Jurkat, Clone E6-1 (cell line): ENCODE measurements around the gene PACRG.

Experiments used
- DNase-seq: peaks from one replicate; pipeline ENCODE4 v3.0.0-alpha.2; 2011; ENCODE audit warnings: low read depth, low spot score
- H3K4me3 ChIP-seq: 2 replicates; pipeline ENCODE4 v1.5.1; 2011; ENCODE audit warnings: mild to moderate bottlenecking, low read length, control low read depth, moderate library complexity

PACRG gene

GRCh38 chr6:162753775-162754174, 26.0 kb downstream of the PACRG start:
- DNase-seq = no peak
- no peak overlapping the region for H3K4me3 ChIP-seq

- H3K4me3 ChIP-seq = no peak overlapping the region
- no peak for DNase-seq
Observed at GRCh38 chr6:162770136-162770535, 42.4 kb downstream of the PACRG start.

- no peak overlapping the region for H3K4me3 ChIP-seq
- no peak for DNase-seq
Observed at GRCh38 chr6:162770955-162771354, 43.2 kb downstream of the PACRG start.

GRCh38 chr6:162772466-162772865, 44.7 kb downstream of the PACRG start:
- no peak for DNase-seq
- no peak overlapping the region for H3K4me3 ChIP-seq

GRCh38 chr6:162773996-162774395, 46.2 kb downstream of the PACRG start:
- no peak for DNase-seq
- no peak overlapping the region for H3K4me3 ChIP-seq

- no peak for DNase-seq
- no peak overlapping the region for H3K4me3 ChIP-seq
Observed at GRCh38 chr6:162777091-162777490, 49.3 kb downstream of the PACRG start.

GRCh38 chr6:162778603-162779002, 50.8 kb downstream of the PACRG start:
- no peak for DNase-seq
- no peak overlapping the region for H3K4me3 ChIP-seq

- H3K4me3 ChIP-seq = no peak overlapping the region
- no peak for DNase-seq
Observed at GRCh38 chr6:162785632-162786242, 58.0 kb downstream of the PACRG start.

GRCh38 chr6:162798546-162799266, 70.9 kb downstream of the PACRG start:
- no peak for DNase-seq
- no peak overlapping the region for H3K4me3 ChIP-seq

- DNase-seq = no peak
- H3K4me3 ChIP-seq = no peak overlapping the region
Observed at GRCh38 chr6:162814426-162814973, 86.7 kb downstream of the PACRG start.

GRCh38 chr6:162817196-162817595, 89.4 kb downstream of the PACRG start:
- no peak for DNase-seq
- H3K4me3 ChIP-seq = no peak overlapping the region

GRCh38 chr6:162819284-162819683, 91.5 kb downstream of the PACRG start:
- H3K4me3 ChIP-seq = no peak overlapping the region
- DNase-seq = no peak

- H3K4me3 ChIP-seq = no peak overlapping the region
- DNase-seq = no peak
Observed at GRCh38 chr6:162821102-162821501, 93.3 kb downstream of the PACRG start.

GRCh38 chr6:162825597-162825996, 97.8 kb downstream of the PACRG start:
- H3K4me3 ChIP-seq = no peak overlapping the region
- no peak for DNase-seq

GRCh38 chr6:162829013-162829742, 101.4 kb downstream of the PACRG start:
- no peak for DNase-seq

GRCh38 chr6:162833776-162834175, 106.0 kb downstream of the PACRG start:
- DNase-seq = no peak

More at GRCh38 chr6:162829013-162829742, 101.4 kb downstream of the PACRG start:
- no peak overlapping the region for H3K4me3 ChIP-seq

GRCh38 chr6:162845972-162846371, 118.2 kb downstream of the PACRG start:
- H3K4me3 ChIP-seq = no peak overlapping the region
- no peak for DNase-seq

More at GRCh38 chr6:162833776-162834175, 106.0 kb downstream of the PACRG start:
- H3K4me3 ChIP-seq = no peak overlapping the region

GRCh38 chr6:162846723-162847122, 118.9 kb downstream of the PACRG start:
- H3K4me3 ChIP-seq = no peak overlapping the region
- DNase-seq = no peak

- DNase-seq = no peak
- no peak overlapping the region for H3K4me3 ChIP-seq
Observed at GRCh38 chr6:162849269-162849668, 121.5 kb downstream of the PACRG start.

- no peak overlapping the region for H3K4me3 ChIP-seq
- no peak for DNase-seq
Observed at GRCh38 chr6:162852192-162852591, 124.4 kb downstream of the PACRG start.
